VCaP (cell line): ENCODE measurements around the gene DDX53.

Experiments used
- H3K27ac ChIP-seq: fragments of 450-650 bp; 2 replicates; pipeline ENCODE4 v1.5.1; 2017
- CTCF ChIP-seq: fragments of 450-650 bp; conservative IDR thresholded peaks from 2 replicates; pipeline ENCODE4 v1.5.1; 2017; ENCODE audit warnings: mild to moderate bottlenecking, moderate library complexity

The DDX53 gene

DNA sequence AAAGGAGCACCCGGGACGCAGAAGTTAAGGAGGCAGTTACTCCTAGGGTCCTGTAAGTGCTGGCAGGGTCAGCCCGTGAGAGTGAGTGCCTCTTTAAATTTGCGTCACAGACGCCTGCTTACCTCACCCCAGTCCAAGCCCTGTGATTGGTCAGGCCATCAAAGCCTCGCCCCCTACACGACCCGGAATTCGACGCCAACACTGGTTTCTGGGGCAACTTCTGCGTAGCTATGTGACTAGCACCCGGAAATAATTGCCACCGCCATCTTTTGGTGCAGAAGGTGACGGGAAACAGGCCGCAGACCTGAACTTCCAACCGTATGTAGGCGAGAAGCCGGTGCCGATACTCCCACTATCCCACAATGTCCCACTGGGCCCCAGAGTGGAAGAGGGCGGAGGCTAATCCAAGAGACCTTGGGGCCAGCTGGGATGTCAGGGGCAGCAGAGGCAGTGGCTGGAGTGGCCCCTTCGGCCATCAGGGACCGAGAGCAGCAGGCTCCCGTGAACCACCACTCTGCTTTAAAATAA is at the start of gene DDX53:
DDX53 (plus strand) TSS at position 265 of the 528 bp plus-strand sequence; CDS start at position 363, 98 bp downstream.
- TF ChIP-seq CTCF = no peak
- H3K27ac ChIP-seq = no peak within 1 kb of the TSS

- H3K27ac ChIP-seq = no peak overlapping the region
- no peak for TF ChIP-seq CTCF
Observed at GRCh38 chrX:22950269-22951266, 49.2 kb upstream of the DDX53 start.

DNA sequence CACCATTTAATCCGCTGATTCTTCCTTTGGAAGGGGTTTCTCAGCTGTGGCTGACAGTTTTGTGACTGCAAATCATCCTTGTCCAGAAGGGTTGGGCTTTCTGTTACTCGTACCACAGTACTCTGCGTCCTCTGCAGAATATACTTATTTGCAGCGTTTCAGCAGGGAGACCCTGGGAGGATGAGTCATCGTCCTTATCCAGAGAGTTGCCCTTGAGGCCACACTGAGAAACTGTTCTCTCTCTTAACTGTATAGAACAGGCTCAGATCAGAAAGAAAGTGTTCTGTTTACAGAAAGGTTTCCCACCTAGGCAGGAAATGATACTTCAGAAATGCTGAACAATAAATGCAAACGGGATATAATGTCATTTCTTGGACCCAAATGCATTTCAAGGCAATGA is 47.8 kb upstream of the DDX53 start:
- H3K27ac ChIP-seq = no peak overlapping the region
- no peak for TF ChIP-seq CTCF

DNA sequence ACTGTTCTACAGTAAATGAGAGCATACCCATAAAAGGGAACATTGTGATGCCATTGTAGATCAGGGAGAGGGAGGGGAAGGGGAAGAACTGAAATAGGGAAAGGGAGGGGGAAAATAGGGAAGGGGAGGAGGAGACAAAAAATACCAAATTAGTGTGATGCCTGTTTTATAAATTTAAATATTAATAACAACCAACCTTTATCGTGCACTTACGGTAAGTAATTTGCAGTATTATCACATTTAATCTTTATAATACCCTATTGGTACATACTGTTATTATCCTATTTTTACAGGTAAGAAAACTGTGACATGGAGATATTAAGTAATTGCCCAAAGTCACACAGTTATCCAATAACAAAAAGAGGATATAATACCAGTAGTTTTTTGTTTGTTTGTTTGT is 41.5 kb upstream of the DDX53 start:
- TF ChIP-seq CTCF = no peak

DNA sequence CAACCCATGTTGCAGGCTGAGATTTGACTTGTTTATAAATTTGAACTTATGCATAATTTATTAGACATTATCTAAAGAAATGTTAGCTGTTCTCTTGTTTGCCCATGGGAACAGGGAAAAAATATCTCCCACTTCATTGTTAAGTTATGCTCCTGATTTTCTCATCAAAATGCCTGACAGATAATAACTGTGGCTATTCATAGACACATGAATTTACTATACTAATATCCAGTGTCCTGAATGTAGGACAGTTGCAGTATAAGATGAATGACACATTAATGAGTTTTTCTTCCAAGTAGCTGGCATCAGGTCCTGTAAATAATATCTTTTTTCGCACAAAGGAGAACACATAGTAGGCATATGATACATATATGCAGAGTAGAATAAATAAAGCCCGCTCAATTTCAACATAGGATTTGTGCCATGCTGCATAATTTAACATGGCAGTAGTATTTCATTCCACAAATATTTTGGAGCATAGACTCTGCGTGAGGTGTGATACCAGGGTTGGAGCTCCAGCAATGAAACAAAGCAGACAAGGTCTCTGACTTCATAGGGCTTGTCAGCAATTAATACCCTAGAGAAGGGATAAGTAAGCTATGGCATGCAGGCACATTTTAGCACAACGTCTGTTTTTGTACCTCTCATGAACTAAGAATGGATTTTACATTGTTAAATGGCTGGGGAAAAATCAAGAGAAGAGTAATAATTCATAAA is 40.4 kb upstream of the DDX53 start:
- H3K27ac ChIP-seq = no peak overlapping the region
- no peak for TF ChIP-seq CTCF

More for the DNA sequence above, 41.5 kb upstream of the DDX53 start:
- H3K27ac ChIP-seq = no peak overlapping the region

DNA sequence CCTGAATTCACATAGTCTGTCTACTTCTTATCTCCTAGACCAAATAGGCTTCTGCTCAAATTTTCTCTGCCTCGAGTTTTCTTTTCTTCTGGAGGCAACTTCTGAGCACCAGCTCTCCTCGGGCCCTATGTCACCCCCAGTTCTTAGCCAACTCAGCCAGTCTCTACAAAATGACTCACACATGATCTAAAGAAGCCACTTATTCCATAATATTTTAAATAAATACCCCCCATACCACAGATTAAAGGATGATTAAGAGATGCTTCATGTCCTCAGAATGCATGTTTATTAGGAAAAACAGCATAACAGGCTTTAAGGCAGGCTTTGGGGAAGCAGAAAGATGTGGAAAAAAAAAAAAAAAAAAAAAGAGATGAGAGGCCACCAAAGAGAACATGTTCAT is 36.6 kb upstream of the DDX53 start:
- H3K27ac ChIP-seq = no peak overlapping the region
- no peak for TF ChIP-seq CTCF

DNA sequence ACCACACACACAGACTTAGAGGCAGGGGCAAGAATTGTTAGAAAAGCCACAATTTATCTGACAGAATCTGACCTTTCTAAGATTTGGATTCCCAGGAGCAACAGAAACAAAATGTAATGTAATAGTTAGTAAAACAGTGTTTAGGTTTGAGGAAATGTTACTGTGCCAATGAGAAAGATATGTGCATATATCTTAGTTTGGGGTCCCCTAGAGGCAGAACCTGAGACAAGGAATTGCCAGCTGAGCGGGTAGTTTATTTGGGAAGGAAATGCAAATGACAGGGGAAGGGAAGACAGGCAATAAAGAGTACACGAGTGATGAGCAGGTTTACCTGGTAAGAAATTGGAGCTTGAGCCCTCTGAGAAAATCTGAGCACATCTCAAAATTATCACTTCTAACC is 31.3 kb upstream of the DDX53 start:
- no peak for TF ChIP-seq CTCF

More for the DNA sequence above, 31.3 kb upstream of the DDX53 start:
- no peak overlapping the region for H3K27ac ChIP-seq
